SK-N-SH (cell line): ENCODE results near the gene TAF5L.

Experiments
- ELF1 ChIP-seq: IDR thresholded peaks from 2 replicates; pipeline ENCODE4 v1.4.0; 2012
- EP300 ChIP-seq, 2 experiments: IDR thresholded peaks; 2 replicates each; pipeline versions ENCODE4 v1.4.0 to v1.6.1; 2012; ENCODE audit warnings: borderline replicate concordance in 1 of 2, low read depth in 1 of 2, low read length in 1 of 2
- EZH2phosphoT487 ChIP-seq: fragments of 200-600 bp; sonication (generic); IDR thresholded peaks from 2 replicates; pipeline ENCODE4 v1.6.1; 2017; ENCODE audit warnings: low read depth, mixed run types, mild to moderate bottlenecking, antibody characterized with exemption, moderate library complexity, borderline replicate concordance
- GATA2 ChIP-seq: sonication (generic); formaldehyde crosslinking; IDR thresholded peaks from 2 replicates; pipeline ENCODE4 v1.5.0; 2020; ENCODE audit warnings: mild to moderate bottlenecking, missing genetic modification reagents
- JUND ChIP-seq: IDR thresholded peaks from 2 replicates; pipeline ENCODE4 v1.4.0; 2012
- POLR2AphosphoS5 ChIP-seq: IDR thresholded peaks from 2 replicates; pipeline ENCODE4 v1.6.1; 2012; ENCODE audit warnings: low read depth, low read length
- RAD21 ChIP-seq: IDR thresholded peaks from 2 replicates; pipeline ENCODE4 v1.6.1; 2012; ENCODE audit warnings: mild to moderate bottlenecking, low read length
- SIN3A ChIP-seq: IDR thresholded peaks from 2 replicates; pipeline ENCODE4 v1.6.1; 2012; ENCODE audit warnings: low read depth, mild to moderate bottlenecking, low read length, moderate library complexity, borderline replicate concordance
- SMC3 ChIP-seq: IDR thresholded peaks from 2 replicates; pipeline ENCODE4 v1.6.1; 2012; ENCODE audit warnings: low read depth, low read length, improper control_type of control experiment
- USF2 ChIP-seq: fragments of 150-350 bp; IDR thresholded peaks from 2 replicates; pipeline ENCODE4 v1.6.1; 2017; ENCODE audit warnings: antibody characterized with exemption, low read length, low read depth, borderline replicate concordance
- YY1 ChIP-seq: IDR thresholded peaks from 2 replicates; pipeline ENCODE4 v1.4.0; 2012; ENCODE audit warnings: low read depth, mild to moderate bottlenecking
- TF ChIP-seq, protein P1 (sequence below): fragments of 200-600 bp; sonication (generic); IDR thresholded peaks from 2 replicates; pipeline ENCODE4 v1.6.1; 2017; ENCODE audit warnings: antibody characterized with exemption, mild to moderate bottlenecking, moderate library complexity
- TF ChIP-seq, protein P2 (sequence below): IDR thresholded peaks from 2 replicates; pipeline ENCODE4 v1.6.1; 2012; ENCODE audit warnings: mild to moderate bottlenecking, low read depth, low read length, moderate library complexity
- TF ChIP-seq, protein P3 (sequence below): IDR thresholded peaks from 2 replicates; pipeline ENCODE4 v1.4.0; 2012; ENCODE audit warnings: low read depth, borderline replicate concordance

GRCh38 chr1:229666585-229666984 lies 40.7 kb upstream of the TAF5L start:
- TF ChIP-seq, protein P1, sequence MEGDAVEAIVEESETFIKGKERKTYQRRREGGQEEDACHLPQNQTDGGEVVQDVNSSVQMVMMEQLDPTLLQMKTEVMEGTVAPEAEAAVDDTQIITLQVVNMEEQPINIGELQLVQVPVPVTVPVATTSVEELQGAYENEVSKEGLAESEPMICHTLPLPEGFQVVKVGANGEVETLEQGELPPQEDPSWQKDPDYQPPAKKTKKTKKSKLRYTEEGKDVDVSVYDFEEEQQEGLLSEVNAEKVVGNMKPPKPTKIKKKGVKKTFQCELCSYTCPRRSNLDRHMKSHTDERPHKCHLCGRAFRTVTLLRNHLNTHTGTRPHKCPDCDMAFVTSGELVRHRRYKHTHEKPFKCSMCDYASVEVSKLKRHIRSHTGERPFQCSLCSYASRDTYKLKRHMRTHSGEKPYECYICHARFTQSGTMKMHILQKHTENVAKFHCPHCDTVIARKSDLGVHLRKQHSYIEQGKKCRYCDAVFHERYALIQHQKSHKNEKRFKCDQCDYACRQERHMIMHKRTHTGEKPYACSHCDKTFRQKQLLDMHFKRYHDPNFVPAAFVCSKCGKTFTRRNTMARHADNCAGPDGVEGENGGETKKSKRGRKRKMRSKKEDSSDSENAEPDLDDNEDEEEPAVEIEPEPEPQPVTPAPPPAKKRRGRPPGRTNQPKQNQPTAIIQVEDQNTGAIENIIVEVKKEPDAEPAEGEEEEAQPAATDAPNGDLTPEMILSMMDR, result no peak
- TF ChIP-seq POLR2AphosphoS5, result no peak
- no peak for TF ChIP-seq EZH2phosphoT487
- TF ChIP-seq USF2, result no peak
- TF ChIP-seq JUND, result no peak
- TF ChIP-seq EP300 (IDR thresholded peaks at IDR 0.05; ENCODE audit: borderline replicate concordance in 1 of 2, low read depth in 1 of 2, low read length in 1 of 2), result no peak
- no peak for TF ChIP-seq YY1
- TF ChIP-seq GATA2 (CRISPR knock-in tag), result no peak
- TF ChIP-seq, protein P2, sequence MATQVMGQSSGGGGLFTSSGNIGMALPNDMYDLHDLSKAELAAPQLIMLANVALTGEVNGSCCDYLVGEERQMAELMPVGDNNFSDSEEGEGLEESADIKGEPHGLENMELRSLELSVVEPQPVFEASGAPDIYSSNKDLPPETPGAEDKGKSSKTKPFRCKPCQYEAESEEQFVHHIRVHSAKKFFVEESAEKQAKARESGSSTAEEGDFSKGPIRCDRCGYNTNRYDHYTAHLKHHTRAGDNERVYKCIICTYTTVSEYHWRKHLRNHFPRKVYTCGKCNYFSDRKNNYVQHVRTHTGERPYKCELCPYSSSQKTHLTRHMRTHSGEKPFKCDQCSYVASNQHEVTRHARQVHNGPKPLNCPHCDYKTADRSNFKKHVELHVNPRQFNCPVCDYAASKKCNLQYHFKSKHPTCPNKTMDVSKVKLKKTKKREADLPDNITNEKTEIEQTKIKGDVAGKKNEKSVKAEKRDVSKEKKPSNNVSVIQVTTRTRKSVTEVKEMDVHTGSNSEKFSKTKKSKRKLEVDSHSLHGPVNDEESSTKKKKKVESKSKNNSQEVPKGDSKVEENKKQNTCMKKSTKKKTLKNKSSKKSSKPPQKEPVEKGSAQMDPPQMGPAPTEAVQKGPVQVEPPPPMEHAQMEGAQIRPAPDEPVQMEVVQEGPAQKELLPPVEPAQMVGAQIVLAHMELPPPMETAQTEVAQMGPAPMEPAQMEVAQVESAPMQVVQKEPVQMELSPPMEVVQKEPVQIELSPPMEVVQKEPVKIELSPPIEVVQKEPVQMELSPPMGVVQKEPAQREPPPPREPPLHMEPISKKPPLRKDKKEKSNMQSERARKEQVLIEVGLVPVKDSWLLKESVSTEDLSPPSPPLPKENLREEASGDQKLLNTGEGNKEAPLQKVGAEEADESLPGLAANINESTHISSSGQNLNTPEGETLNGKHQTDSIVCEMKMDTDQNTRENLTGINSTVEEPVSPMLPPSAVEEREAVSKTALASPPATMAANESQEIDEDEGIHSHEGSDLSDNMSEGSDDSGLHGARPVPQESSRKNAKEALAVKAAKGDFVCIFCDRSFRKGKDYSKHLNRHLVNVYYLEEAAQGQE, result no peak
- TF ChIP-seq SIN3A, result no peak
- TF ChIP-seq RAD21, result no peak
- no peak for TF ChIP-seq ELF1
- TF ChIP-seq, protein P3, sequence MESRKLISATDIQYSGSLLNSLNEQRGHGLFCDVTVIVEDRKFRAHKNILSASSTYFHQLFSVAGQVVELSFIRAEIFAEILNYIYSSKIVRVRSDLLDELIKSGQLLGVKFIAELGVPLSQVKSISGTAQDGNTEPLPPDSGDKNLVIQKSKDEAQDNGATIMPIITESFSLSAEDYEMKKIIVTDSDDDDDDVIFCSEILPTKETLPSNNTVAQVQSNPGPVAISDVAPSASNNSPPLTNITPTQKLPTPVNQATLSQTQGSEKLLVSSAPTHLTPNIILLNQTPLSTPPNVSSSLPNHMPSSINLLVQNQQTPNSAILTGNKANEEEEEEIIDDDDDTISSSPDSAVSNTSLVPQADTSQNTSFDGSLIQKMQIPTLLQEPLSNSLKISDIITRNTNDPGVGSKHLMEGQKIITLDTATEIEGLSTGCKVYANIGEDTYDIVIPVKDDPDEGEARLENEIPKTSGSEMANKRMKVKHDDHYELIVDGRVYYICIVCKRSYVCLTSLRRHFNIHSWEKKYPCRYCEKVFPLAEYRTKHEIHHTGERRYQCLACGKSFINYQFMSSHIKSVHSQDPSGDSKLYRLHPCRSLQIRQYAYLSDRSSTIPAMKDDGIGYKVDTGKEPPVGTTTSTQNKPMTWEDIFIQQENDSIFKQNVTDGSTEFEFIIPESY, result no peak
- no peak for TF ChIP-seq SMC3
